Measurements from ENCODE around the gene TBC1D10A. TPM values are rescaled to one million over a fixed set of nuclear protein-coding genes. Genes with fewer than 3 reads are reported as not detected.

Gene TBC1D10A
- total RNA-seq, 1 donor from 2014 or later, result 12.6 TPM

GRCh38 chr22:30326255-30326705 lies 461 bp downstream of the TBC1D10A start:
- Mint-ChIP-seq H3K4me3 (ENCODE audit: unreplicated experiment) (peak overlapping the region; percentile 80), H3K27ac (ENCODE audit: unreplicated experiment) (peak overlapping the region; percentile 54), H3K9me3 (ENCODE audit: unreplicated experiment) (no peaks in the 10 kb centered on the region), H3K27me3 (ENCODE audit: unreplicated experiment) (no peaks in the 10 kb centered on the region), H3K36me3 (ENCODE audit: unreplicated experiment) (peaks cover 6% of the 10 kb centered on the region), H3K4me1 (ENCODE audit: unreplicated experiment) (peaks cover 30% of the 10 kb centered on the region)
- no peak for DNase-seq (ENCODE audit: extremely low spot score, unreplicated experiment)
- TF ChIP-seq CTCF (IDR thresholded peaks at IDR 0.05), result no peak

GRCh38 chr22:30325724-30326254 lies 952 bp downstream of the TBC1D10A start:
- peaks cover 30% of the 10 kb centered on the region for H3K4me1 Mint-ChIP-seq (ENCODE audit: unreplicated experiment)
- no peaks in the 10 kb centered on the region for H3K9me3 Mint-ChIP-seq (ENCODE audit: unreplicated experiment)
- peaks cover 6% of the 10 kb centered on the region for H3K36me3 Mint-ChIP-seq (ENCODE audit: unreplicated experiment)
- peak overlapping the region; percentile 74 for H3K27ac Mint-ChIP-seq (ENCODE audit: unreplicated experiment)
- no peaks in the 10 kb centered on the region for H3K27me3 Mint-ChIP-seq (ENCODE audit: unreplicated experiment)
- no peak for DNase-seq (ENCODE audit: extremely low spot score, unreplicated experiment)
- no peak for TF ChIP-seq CTCF (IDR thresholded peaks at IDR 0.05)
- peak overlapping the region; percentile 80 for H3K4me3 Mint-ChIP-seq (ENCODE audit: unreplicated experiment)

- TF ChIP-seq CTCF (IDR thresholded peaks at IDR 0.05), result no peak
- H3K9me3 Mint-ChIP-seq (ENCODE audit: unreplicated experiment), result no peaks in the 10 kb centered on the region
- peaks cover 30% of the 10 kb centered on the region for H3K4me1 Mint-ChIP-seq (ENCODE audit: unreplicated experiment)
- H3K27ac Mint-ChIP-seq (ENCODE audit: unreplicated experiment), result peak overlapping the region; percentile 74
- no peaks in the 10 kb centered on the region for H3K27me3 Mint-ChIP-seq (ENCODE audit: unreplicated experiment)
- peak overlapping the region; percentile 80 for H3K4me3 Mint-ChIP-seq (ENCODE audit: unreplicated experiment)
- H3K36me3 Mint-ChIP-seq (ENCODE audit: unreplicated experiment), result peaks cover 2% of the 10 kb centered on the region
- DNase-seq (ENCODE audit: extremely low spot score, unreplicated experiment), result no peak
These were observed 1.5 kb downstream of the TBC1D10A start for GRCh38 chr22:30325065-30325720.

- peak overlapping the region; percentile 41 for H3K27ac Mint-ChIP-seq (ENCODE audit: unreplicated experiment)
- H3K4me1 Mint-ChIP-seq (ENCODE audit: unreplicated experiment), result peaks cover 30% of the 10 kb centered on the region
- no peak overlapping the region for H3K4me3 Mint-ChIP-seq (ENCODE audit: unreplicated experiment)
- no peaks in the 10 kb centered on the region for H3K27me3 Mint-ChIP-seq (ENCODE audit: unreplicated experiment)
- H3K9me3 Mint-ChIP-seq (ENCODE audit: unreplicated experiment), result no peaks in the 10 kb centered on the region
- no peak for DNase-seq (ENCODE audit: extremely low spot score, unreplicated experiment)
- peaks cover 2% of the 10 kb centered on the region for H3K36me3 Mint-ChIP-seq (ENCODE audit: unreplicated experiment)
- no peak for TF ChIP-seq CTCF (IDR thresholded peaks at IDR 0.05)
These were observed 2.6 kb downstream of the TBC1D10A start for GRCh38 chr22:30324014-30324730.

DNA sequence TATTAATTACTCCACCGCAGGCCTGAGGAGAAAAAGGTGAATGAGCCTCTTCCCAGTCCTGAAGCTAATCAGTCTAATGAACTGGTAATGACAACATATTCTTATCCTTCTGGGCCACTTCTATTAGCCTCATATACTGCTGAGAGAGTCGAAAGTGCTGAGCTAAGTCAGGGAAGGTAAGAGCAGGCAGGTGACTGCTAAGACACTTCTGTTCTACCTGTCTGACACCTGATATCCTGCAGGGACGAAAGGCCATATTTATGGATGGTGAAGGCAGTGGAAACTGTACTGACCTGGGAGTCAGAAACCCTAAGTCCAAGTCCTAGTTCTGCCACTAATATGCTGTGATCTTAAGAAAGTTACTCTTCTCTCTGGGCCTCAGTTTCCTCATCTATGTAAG lies 3.5 kb downstream of the TBC1D10A start:
- Mint-ChIP-seq H3K4me1 (ENCODE audit: unreplicated experiment) (peaks cover 32% of the 10 kb centered on the region), H3K36me3 (ENCODE audit: unreplicated experiment) (peaks cover 2% of the 10 kb centered on the region), H3K27ac (ENCODE audit: unreplicated experiment) (no peak overlapping the region), H3K4me3 (ENCODE audit: unreplicated experiment) (no peak overlapping the region), H3K9me3 (ENCODE audit: unreplicated experiment) (no peaks in the 10 kb centered on the region), H3K27me3 (ENCODE audit: unreplicated experiment) (no peaks in the 10 kb centered on the region)
- DNase-seq (ENCODE audit: extremely low spot score, unreplicated experiment), result no peak
- no peak for TF ChIP-seq CTCF (IDR thresholded peaks at IDR 0.05)

Data from osteocyte (in vitro differentiated cells).